Neuron (in vitro differentiated cells): ENCODE measurements around the gene NEK2.
"Not testable (repeated sequence)": the region's sequence is repeated elsewhere in the genome, so short reads cannot be mapped to it uniquely, and the experiment has no call there.

Experiments used
- H2AFZ ChIP-seq: one replicate; pipeline ENCODE4 v1.6.1; 2013; ENCODE audit warnings: low read depth, mild to moderate bottlenecking, inconsistent platforms, low read length, moderate library complexity
- H3K27me3 ChIP-seq: one replicate; pipeline ENCODE4 v1.6.1; 2013; ENCODE audit warnings: low read length; ENCODE audit not compliant: insufficient read depth
- H3K36me3 ChIP-seq: one replicate; pipeline ENCODE4 v1.6.1; 2013; ENCODE audit warnings: low read length; ENCODE audit not compliant: insufficient read depth
- H3K4me1 ChIP-seq: one replicate; pipeline ENCODE4 v1.6.1; 2013; ENCODE audit warnings: low read length; ENCODE audit not compliant: insufficient read depth
- H3K4me3 ChIP-seq: 2 replicates; pipeline ENCODE4 v1.5.1; 2013; ENCODE audit warnings: mild to moderate bottlenecking, low read length, moderate library complexity
- H3K9me3 ChIP-seq: one replicate; pipeline ENCODE4 v1.6.1; 2013; ENCODE audit warnings: low read length

Gene NEK2

GRCh38 chr1:211641044-211641800 is 34.2 kb downstream of the NEK2 start:
- H2AFZ ChIP-seq: no peak overlapping the region
- H3K4me1 ChIP-seq: peaks cover 15% of the 10 kb centered on the region
- peaks cover 6% of the 10 kb centered on the region for H3K27me3 ChIP-seq
- H3K36me3 ChIP-seq: no peaks in the 10 kb centered on the region
- no peaks in the 10 kb centered on the region for H3K9me3 ChIP-seq
- no peak overlapping the region for H3K4me3 ChIP-seq

DNA sequence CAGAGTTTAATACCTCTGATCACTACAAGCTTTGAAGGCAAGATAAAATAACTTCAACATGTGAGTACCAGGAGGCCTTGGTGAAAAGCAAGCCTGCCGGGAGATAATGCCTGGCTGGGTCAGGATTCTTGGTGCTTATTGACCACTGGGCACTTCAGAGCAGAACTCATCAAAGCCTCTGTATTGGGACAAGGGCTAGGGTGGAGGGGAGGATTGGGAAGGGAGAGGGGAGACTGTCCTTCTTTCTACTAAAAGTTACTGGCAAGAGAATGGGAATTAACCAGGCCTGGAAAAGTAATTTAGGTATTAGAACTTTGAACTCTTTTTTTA is 35.2 kb downstream of the NEK2 start:
- H3K9me3 ChIP-seq: no peaks in the 10 kb centered on the region
- H3K4me1 ChIP-seq: peaks cover 15% of the 10 kb centered on the region
- peaks cover 6% of the 10 kb centered on the region for H3K27me3 ChIP-seq
- H3K4me3 ChIP-seq: no peak overlapping the region
- H3K36me3 ChIP-seq: no peaks in the 10 kb centered on the region
- H2AFZ ChIP-seq: no peak overlapping the region

DNA sequence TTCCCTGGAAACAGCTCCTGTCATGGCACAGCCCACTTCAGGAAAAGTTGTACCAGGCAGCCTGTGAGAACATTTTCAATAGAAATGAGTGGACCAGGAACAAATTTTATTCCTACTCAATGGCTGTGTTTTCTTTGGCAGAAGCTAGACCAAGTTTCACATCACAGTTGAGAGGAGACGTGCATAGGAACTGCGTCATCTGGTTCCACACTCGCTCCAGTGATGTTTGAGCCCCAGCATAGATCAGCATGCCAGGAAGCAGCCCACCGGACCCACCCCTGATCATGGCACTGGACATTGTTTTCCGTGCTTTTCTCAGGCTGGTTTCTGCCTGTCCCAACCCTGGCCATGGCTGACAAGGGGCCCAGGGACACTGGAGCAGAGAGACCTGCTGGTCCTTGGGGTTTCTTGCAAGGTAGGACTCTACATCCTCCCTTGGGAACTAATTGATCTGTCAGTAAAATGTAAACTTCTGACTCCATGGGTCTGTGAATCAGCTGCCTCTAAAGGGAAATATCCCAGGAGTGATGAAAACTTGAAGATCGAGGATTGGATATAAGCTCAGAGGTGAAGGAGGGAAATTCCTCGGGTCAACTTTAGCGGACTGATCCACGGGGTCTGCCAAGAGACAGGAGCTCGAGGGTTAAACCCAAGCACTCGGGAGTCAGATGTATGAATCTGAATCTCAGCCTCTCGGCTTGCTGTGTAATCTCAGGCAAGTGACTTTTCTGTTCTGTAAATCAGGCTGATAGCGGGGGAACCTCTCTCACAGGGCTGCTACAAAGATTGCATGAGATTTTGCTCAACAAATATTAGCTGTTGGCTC is 35.7 kb downstream of the NEK2 start:
- H3K27me3 ChIP-seq: peaks cover 6% of the 10 kb centered on the region
- H3K4me1 ChIP-seq: peaks cover 15% of the 10 kb centered on the region
- H3K36me3 ChIP-seq: no peaks in the 10 kb centered on the region
- H3K9me3 ChIP-seq: no peaks in the 10 kb centered on the region
- no peak overlapping the region for H2AFZ ChIP-seq
- no peak overlapping the region for H3K4me3 ChIP-seq

DNA sequence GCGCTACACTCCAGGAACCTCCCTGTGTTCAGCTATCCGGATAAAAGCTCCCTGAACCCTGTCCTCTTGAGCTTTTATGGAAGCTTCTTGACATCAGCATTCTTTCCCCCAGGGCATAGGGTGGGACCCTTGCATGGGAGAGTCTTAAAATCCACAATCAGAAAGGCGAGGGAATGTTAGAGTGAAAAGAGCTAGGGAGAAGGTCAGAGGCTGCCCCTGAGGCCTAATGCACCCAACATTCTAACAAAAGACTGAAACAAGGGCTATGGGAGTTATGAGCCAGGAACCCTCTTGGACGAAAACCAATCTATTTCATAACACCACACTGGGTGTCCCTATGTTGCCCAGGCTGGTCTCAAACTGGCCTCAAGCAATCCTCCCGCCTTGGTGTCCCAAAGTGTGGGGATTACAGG is 36.7 kb downstream of the NEK2 start:
- no peaks in the 10 kb centered on the region for H3K36me3 ChIP-seq
- H3K4me3 ChIP-seq: no peak overlapping the region
- H3K4me1 ChIP-seq: peaks cover 10% of the 10 kb centered on the region
- no peak overlapping the region for H2AFZ ChIP-seq
- peaks cover 6% of the 10 kb centered on the region for H3K27me3 ChIP-seq
- H3K9me3 ChIP-seq: no peaks in the 10 kb centered on the region

DNA sequence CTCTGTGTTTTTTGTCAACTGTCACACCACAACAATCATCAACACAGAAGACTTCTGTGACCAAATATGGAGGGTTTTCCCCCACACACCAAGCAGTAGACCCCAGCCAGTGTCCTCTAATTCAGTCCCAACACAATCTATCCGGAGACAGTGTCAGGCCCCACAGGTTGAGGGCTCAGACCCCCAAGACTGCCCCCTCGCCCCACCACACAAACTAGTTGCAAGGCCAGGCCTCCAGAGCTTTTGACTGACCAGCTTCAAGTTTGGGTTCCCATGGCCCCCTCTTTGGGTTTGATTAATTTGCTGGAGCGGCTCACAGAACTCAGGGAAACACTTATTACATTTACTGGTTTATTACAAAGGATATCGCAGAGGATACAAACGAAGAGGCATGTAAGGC is 37.2 kb downstream of the NEK2 start:
- no peak overlapping the region for H2AFZ ChIP-seq
- H3K4me1 ChIP-seq: peaks cover 10% of the 10 kb centered on the region
- peaks cover 6% of the 10 kb centered on the region for H3K27me3 ChIP-seq
- H3K36me3 ChIP-seq: no peaks in the 10 kb centered on the region
- H3K4me3 ChIP-seq: no peak overlapping the region
- H3K9me3 ChIP-seq: no peaks in the 10 kb centered on the region

DNA sequence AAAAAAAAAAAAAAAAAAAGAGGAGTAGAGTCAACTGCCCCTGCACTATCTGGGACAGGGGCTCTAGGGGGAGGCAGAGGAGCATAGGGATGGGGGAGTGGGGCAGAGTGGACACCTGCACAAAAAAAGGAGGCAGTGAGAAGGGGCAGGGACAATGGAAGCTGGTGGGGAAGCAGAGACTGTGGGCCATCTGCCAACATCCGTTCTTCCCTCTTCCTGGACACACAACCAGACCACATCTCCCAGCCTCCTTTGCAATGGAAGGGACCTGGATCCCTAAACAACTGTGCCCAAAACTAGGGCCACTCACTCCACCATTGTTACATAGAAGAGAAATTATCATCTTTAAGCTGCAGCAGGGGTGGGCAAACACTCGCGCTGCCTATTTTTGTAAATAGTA is 38.4 kb downstream of the NEK2 start:
- Histone ChIP-seq H3K27me3 (peaks cover 6% of the 10 kb centered on the region), H2AFZ (no peak overlapping the region), H3K4me3 (no peak overlapping the region), H3K36me3 (no peaks in the 10 kb centered on the region), H3K4me1 (peaks cover 6% of the 10 kb centered on the region), H3K9me3 (no peaks in the 10 kb centered on the region)

DNA sequence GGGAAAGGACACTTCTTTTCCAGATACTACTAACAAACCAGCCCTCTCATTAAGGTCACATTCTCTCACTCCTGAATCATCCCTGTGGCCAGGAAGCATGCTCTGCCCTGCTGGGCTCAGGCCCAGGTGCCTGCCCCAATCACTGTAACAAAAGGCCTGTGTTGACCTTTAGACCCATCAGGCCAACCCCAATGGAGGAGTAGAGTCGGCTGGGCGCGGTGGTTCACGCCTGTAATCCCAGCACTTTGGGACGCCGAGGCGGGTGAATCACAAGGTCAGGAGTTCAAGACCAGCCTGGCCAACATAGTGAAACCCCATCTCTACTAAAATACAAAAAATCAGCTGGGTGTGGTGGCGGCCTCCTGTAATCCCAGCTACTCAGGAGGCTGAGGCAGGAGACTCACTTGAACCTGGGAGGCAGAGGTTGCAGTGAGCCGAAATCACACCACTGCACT is 38.8 kb downstream of the NEK2 start:
- H3K4me1 ChIP-seq, H3K4me3 ChIP-seq, H3K27me3 ChIP-seq, H2AFZ ChIP-seq, H3K36me3 ChIP-seq, H3K9me3 ChIP-seq: not testable (repeated sequence)

- Histone ChIP-seq H3K27me3 (peaks cover 6% of the 10 kb centered on the region), H3K4me3 (no peak overlapping the region), H3K9me3 (no peaks in the 10 kb centered on the region), H2AFZ (no peak overlapping the region), H3K36me3 (no peaks in the 10 kb centered on the region), H3K4me1 (peaks cover 6% of the 10 kb centered on the region)
Observed at GRCh38 chr1:211635597-211636205, 39.7 kb downstream of the NEK2 start.

- H3K36me3 ChIP-seq: no peaks in the 10 kb centered on the region
- peaks cover 13% of the 10 kb centered on the region for H3K27me3 ChIP-seq
- no peaks in the 10 kb centered on the region for H3K9me3 ChIP-seq
- peaks cover 6% of the 10 kb centered on the region for H3K4me1 ChIP-seq
- H3K4me3 ChIP-seq: no peak overlapping the region
- no peak overlapping the region for H2AFZ ChIP-seq
Observed at GRCh38 chr1:211634931-211635330, 40.5 kb downstream of the NEK2 start.

DNA sequence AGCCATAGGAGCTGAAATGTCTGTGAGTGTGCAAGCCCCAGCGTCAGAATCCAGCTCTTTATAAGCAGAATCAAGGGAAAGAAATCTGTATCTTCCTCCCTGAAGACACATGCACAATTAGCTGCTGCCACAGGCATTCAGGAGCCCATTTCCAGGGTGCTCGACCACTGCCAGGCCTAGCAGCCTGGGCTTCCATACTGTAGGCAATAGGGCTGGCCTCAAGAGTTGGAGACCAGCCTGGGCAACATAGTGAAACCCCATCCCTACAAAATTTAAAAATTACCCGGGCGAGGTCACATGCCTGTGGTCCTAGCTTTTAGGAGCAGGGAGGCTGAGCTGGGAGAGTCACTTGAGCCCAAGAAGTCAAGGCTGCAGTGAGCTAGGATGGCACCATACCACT is 41.0 kb downstream of the NEK2 start:
- Histone ChIP-seq H3K9me3 (no peaks in the 10 kb centered on the region), H3K36me3 (no peaks in the 10 kb centered on the region), H3K27me3 (peaks cover 10% of the 10 kb centered on the region), H3K4me3 (no peak overlapping the region), H3K4me1 (peaks cover 6% of the 10 kb centered on the region), H2AFZ (no peak overlapping the region)

DNA sequence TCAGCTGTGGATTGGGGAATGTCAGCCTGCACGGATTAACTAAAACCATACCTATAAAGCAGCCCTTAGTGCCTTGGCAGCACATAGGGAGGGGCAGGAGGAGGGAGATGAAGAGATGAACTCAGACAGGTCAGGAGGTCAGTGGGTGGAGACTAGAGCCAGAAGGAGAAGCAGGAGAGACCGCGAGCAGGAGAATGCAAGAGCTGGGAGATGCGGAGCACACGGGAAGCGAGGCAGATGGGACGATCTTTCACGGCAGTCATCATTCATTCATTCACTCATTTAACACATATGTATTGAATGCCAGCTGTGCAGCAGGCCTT is 41.9 kb downstream of the NEK2 start:
- H3K27me3 ChIP-seq: peaks cover 8% of the 10 kb centered on the region
- no peaks in the 10 kb centered on the region for H3K9me3 ChIP-seq
- peaks cover 6% of the 10 kb centered on the region for H3K4me1 ChIP-seq
- no peak overlapping the region for H2AFZ ChIP-seq
- H3K36me3 ChIP-seq: no peaks in the 10 kb centered on the region
- H3K4me3 ChIP-seq: no peak overlapping the region

- Histone ChIP-seq H3K9me3 (no peaks in the 10 kb centered on the region), H3K4me1 (peaks cover 6% of the 10 kb centered on the region), H3K4me3 (no peak overlapping the region), H3K36me3 (no peaks in the 10 kb centered on the region), H3K27me3 (peaks cover 8% of the 10 kb centered on the region), H2AFZ (no peak overlapping the region)
Observed at GRCh38 chr1:211632808-211633523, 42.5 kb downstream of the NEK2 start.
